SK-N-SH treated with all-trans-retinoic acid at 6 μM for 48 hours (cell line): ENCODE results near the gene BAK1.

Experiments
- ATAC-seq: fragments of 200-7000 bp; cut with Tn5 transposase; 3 replicates; pipeline ENCODE4 v1.9.1; 2020; ENCODE audit warnings: mild to moderate bottlenecking, moderate library complexity
- ARNTL ChIP-seq: fragments of 450-650 bp; formaldehyde crosslinking; IDR thresholded peaks from 2 replicates; pipeline ENCODE4 v1.5.0; 2020; ENCODE audit warnings: low read depth, mild to moderate bottlenecking, moderate library complexity, borderline replicate concordance
- BACH2 ChIP-seq: fragments of 250-450 bp; sonication (Bioruptor Pico); IDR thresholded peaks from 2 replicates; pipeline ENCODE4 v1.9.0; 2021; ENCODE audit warnings: mild to moderate bottlenecking, borderline replicate concordance
- CREB5 ChIP-seq: fragments of 250-450 bp; sonication (Bioruptor Pico); IDR thresholded peaks from 2 replicates; pipeline ENCODE4 v1.5.1; 2020; ENCODE audit warnings: low read depth, mild to moderate bottlenecking, moderate library complexity
- CSDC2 ChIP-seq: fragments of 250-450 bp; sonication (Bioruptor Pico); IDR thresholded peaks from 2 replicates; pipeline ENCODE4 v1.5.0; 2020; ENCODE audit warnings: mild to moderate bottlenecking, moderate library complexity
- ESRRG ChIP-seq: fragments of 250-450 bp; sonication (Bioruptor Pico); IDR thresholded peaks from 2 replicates; pipeline ENCODE4 v1.6.1; 2021; ENCODE audit warnings: mild to moderate bottlenecking
- GLIS3 ChIP-seq: fragments of 250-450 bp; sonication (Bioruptor Pico); IDR thresholded peaks from 2 replicates; pipeline ENCODE4 v1.5.0; 2020; ENCODE audit warnings: mild to moderate bottlenecking, moderate library complexity
- ISL1 ChIP-seq: fragments of 250-450 bp; sonication (Bioruptor Pico); IDR thresholded peaks from 2 replicates; pipeline ENCODE4 v2.1.2; 2022; ENCODE audit warnings: mild to moderate bottlenecking, moderate library complexity
- OSR1 ChIP-seq: fragments of 250-450 bp; sonication (Bioruptor Pico); IDR thresholded peaks from 2 replicates; pipeline ENCODE4 v1.8.0; 2022; ENCODE audit warnings: moderate library complexity, mild to moderate bottlenecking, inconsistent platforms
- PPARA ChIP-seq: fragments of 250-450 bp; sonication (Bioruptor Pico); IDR thresholded peaks from 2 replicates; pipeline ENCODE4 v1.5.0; 2020; ENCODE audit warnings: mild to moderate bottlenecking, borderline replicate concordance
- RARB ChIP-seq: fragments of 250-450 bp; sonication (Bioruptor Pico); IDR thresholded peaks from 2 replicates; pipeline ENCODE4 v1.8.0; 2021; ENCODE audit warnings: mild to moderate bottlenecking, moderate library complexity
- SNAI2 ChIP-seq: fragments of 250-450 bp; sonication (Bioruptor Pico); IDR thresholded peaks from 2 replicates; pipeline ENCODE4 v1.5.0; 2020; ENCODE audit warnings: mild to moderate bottlenecking, moderate library complexity
- TCF4 ChIP-seq: fragments of 250-450 bp; sonication (Bioruptor Pico); IDR thresholded peaks from 2 replicates; pipeline ENCODE4 v1.8.0; 2021; ENCODE audit warnings: mild to moderate bottlenecking, moderate library complexity, borderline replicate concordance
- TOX ChIP-seq: fragments of 250-450 bp; sonication (Bioruptor Pico); IDR thresholded peaks from 2 replicates; pipeline ENCODE4 v1.8.0; 2021; ENCODE audit warnings: mild to moderate bottlenecking, moderate library complexity, borderline replicate concordance
- TSHZ2 ChIP-seq: fragments of 250-450 bp; sonication (Bioruptor Pico); IDR thresholded peaks from 2 replicates; pipeline ENCODE4 v1.5.0; 2020; ENCODE audit warnings: mild to moderate bottlenecking, moderate library complexity
- ZC3H10 ChIP-seq: fragments of 250-450 bp; sonication (Bioruptor Pico); IDR thresholded peaks from 2 replicates; pipeline ENCODE4 v1.5.1; 2021; ENCODE audit warnings: mild to moderate bottlenecking, moderate library complexity
- ZNF565 ChIP-seq: fragments of 450-650 bp; formaldehyde crosslinking; conservative IDR thresholded peaks from 2 replicates; pipeline ENCODE4 v1.5.0; 2020; ENCODE audit warnings: low read depth, mild to moderate bottlenecking, moderate library complexity
- ZNF70 ChIP-seq: fragments of 450-650 bp; formaldehyde crosslinking; IDR thresholded peaks from 2 replicates; pipeline ENCODE4 v1.5.0; 2020; ENCODE audit warnings: mild to moderate bottlenecking, moderate library complexity
- ZNF8 ChIP-seq: fragments of 450-650 bp; formaldehyde crosslinking; IDR thresholded peaks from 2 replicates; pipeline ENCODE4 v1.5.0; 2020; ENCODE audit warnings: mild to moderate bottlenecking, moderate library complexity
- TF ChIP-seq, protein P1 (sequence below): fragments of 250-450 bp; sonication (Bioruptor Pico); IDR thresholded peaks from 2 replicates; pipeline ENCODE4 v1.8.0; 2021; ENCODE audit warnings: low read depth, mild to moderate bottlenecking, moderate library complexity, borderline replicate concordance
- TF ChIP-seq, protein P2 (sequence below): fragments of 250-450 bp; sonication (Bioruptor Pico); IDR thresholded peaks from 2 replicates; pipeline ENCODE4 v1.5.1; 2021; ENCODE audit warnings: mild to moderate bottlenecking, moderate library complexity
- TF ChIP-seq, protein P3 (sequence below): fragments of 250-450 bp; sonication (Bioruptor Pico); IDR thresholded peaks from 2 replicates; pipeline ENCODE4 v1.8.0; 2020; ENCODE audit warnings: mild to moderate bottlenecking, moderate library complexity, borderline replicate concordance

The BAK1 gene

DNA sequence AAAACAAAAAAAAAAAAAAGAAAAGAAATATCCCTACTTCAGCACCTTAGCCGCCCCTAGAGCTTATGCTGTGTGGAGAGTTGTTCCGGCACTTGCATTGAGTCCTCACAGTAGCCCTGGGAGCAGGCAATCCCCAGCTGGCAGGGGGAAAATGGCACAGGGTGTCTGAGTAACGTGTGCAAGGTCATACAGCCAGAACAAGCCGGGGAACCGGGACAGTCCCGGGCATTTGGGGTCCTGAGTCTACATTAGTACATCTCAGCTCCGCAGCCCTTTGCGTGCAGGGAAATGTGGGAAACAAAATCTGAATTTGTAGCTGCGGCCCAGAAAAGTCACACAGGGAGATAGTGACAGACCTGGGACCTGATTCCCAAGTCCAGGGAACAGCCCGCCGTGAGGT, 3.4 kb downstream of the BAK1 start:
- TF ChIP-seq, protein P1, sequence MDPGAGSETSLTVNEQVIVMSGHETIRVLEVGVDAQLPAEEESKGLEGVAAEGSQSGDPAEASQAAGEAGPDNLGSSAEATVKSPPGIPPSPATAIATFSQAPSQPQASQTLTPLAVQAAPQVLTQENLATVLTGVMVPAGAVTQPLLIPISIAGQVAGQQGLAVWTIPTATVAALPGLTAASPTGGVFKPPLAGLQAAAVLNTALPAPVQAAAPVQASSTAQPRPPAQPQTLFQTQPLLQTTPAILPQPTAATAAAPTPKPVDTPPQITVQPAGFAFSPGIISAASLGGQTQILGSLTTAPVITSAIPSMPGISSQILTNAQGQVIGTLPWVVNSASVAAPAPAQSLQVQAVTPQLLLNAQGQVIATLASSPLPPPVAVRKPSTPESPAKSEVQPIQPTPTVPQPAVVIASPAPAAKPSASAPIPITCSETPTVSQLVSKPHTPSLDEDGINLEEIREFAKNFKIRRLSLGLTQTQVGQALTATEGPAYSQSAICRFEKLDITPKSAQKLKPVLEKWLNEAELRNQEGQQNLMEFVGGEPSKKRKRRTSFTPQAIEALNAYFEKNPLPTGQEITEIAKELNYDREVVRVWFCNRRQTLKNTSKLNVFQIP, result no peak
- no peak for TF ChIP-seq ZNF565 (CRISPR knock-in tag)
- TF ChIP-seq ARNTL (CRISPR knock-in tag), result no peak
- TF ChIP-seq CSDC2 (CRISPR knock-in tag), result no peak
- TF ChIP-seq TCF4 (CRISPR knock-in tag), result no peak
- TF ChIP-seq TOX, result no peak
- TF ChIP-seq BACH2 (CRISPR knock-in tag), result no peak
- no peak for TF ChIP-seq ZNF70 (CRISPR knock-in tag)
- TF ChIP-seq TSHZ2 (CRISPR knock-in tag), result no peak
- TF ChIP-seq SNAI2 (CRISPR knock-in tag), result no peak
- TF ChIP-seq CREB5, result no peak
- no peak for TF ChIP-seq PPARA
- no peak for TF ChIP-seq GLIS3
- TF ChIP-seq ISL1, result no peak
- no peak for TF ChIP-seq ZC3H10
- TF ChIP-seq ESRRG (CRISPR knock-in tag), result no peak
- no peak for TF ChIP-seq OSR1
- TF ChIP-seq, protein P2, sequence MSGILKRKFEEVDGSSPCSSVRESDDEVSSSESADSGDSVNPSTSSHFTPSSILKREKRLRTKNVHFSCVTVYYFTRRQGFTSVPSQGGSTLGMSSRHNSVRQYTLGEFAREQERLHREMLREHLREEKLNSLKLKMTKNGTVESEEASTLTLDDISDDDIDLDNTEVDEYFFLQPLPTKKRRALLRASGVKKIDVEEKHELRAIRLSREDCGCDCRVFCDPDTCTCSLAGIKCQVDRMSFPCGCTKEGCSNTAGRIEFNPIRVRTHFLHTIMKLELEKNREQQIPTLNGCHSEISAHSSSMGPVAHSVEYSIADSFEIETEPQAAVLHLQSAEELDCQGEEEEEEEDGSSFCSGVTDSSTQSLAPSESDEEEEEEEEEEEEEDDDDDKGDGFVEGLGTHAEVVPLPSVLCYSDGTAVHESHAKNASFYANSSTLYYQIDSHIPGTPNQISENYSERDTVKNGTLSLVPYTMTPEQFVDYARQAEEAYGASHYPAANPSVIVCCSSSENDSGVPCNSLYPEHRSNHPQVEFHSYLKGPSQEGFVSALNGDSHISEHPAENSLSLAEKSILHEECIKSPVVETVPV (CRISPR knock-in tag), result no peak
- ATAC-seq, result no peak

GRCh38 chr6:33575211-33575610, 4.9 kb downstream of the BAK1 start:
- TF ChIP-seq ZNF565 (CRISPR knock-in tag) (no peak), TCF4 (CRISPR knock-in tag) (no peak), RARB (CRISPR knock-in tag) (no peak), CREB5 (no peak), ZNF70 (CRISPR knock-in tag) (no peak), GLIS3 (no peak), CSDC2 (CRISPR knock-in tag) (no peak), ZNF8 (CRISPR knock-in tag) (no peak)
- TF ChIP-seq, protein P2 (CRISPR knock-in tag), result no peak
- ATAC-seq, result no peak

DNA sequence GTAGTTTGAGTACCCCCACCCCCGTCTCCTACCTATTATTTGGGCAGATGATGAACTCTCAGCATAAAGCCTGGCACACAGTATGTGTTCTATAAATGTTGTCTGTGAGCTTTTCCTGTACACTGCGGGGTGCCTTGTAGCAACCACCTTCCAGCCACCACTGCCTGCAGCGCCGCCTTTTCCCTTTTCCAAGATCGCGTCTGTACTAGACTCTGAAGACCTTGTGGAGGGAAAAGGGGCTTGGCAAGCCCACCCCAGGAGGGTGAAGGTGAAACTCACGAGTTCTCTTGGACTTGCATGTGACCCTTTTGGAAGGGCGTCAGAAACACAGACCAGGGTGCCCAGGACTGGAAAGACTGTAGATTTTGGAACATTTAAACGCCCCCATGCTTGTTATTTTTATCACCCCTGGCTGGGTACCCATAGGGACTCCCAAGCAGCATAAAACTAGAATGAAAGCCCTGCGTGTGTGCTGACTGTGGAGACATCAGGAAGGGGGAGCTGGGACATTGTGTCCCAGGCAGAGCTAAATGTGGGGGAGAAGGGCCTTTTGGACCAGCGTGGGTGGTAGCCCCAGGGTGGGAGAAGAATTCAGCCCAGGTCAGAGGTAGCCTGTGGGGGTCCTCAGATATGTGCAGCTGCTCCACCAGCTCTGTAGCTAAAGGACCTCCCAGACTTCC, 8.3 kb downstream of the BAK1 start:
- ATAC-seq, result peak; percentile 11
- TF ChIP-seq TSHZ2 (CRISPR knock-in tag) (no peak), OSR1 (no peak), ZNF8 (CRISPR knock-in tag) (no peak), TCF4 (CRISPR knock-in tag) (no peak), SNAI2 (CRISPR knock-in tag) (no peak), TOX (no peak), ZC3H10 (no peak)
- TF ChIP-seq, protein P3, sequence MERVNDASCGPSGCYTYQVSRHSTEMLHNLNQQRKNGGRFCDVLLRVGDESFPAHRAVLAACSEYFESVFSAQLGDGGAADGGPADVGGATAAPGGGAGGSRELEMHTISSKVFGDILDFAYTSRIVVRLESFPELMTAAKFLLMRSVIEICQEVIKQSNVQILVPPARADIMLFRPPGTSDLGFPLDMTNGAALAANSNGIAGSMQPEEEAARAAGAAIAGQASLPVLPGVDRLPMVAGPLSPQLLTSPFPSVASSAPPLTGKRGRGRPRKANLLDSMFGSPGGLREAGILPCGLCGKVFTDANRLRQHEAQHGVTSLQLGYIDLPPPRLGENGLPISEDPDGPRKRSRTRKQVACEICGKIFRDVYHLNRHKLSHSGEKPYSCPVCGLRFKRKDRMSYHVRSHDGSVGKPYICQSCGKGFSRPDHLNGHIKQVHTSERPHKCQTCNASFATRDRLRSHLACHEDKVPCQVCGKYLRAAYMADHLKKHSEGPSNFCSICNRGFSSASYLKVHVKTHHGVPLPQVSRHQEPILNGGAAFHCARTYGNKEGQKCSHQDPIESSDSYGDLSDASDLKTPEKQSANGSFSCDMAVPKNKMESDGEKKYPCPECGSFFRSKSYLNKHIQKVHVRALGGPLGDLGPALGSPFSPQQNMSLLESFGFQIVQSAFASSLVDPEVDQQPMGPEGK (CRISPR knock-in tag), result no peak
